Choroid plexus epithelial cell (primary cell): Measurements from ENCODE around the gene POMT2.

Experiments
- DNase-seq: peaks from one replicate; pipeline ENCODE4 v3.0.0-alpha.2; 2010; ENCODE audit warnings: low read depth
- H3K4me3 ChIP-seq: 2 replicates; pipeline ENCODE4 v1.5.1; 2011; ENCODE audit warnings: low read depth, mild to moderate bottlenecking, control low read depth, low read length, moderate library complexity
- TF ChIP-seq, protein P1 (sequence below): conservative IDR thresholded peaks from 2 replicates; pipeline ENCODE4 v1.5.1; 2011; ENCODE audit warnings: low read depth, mild to moderate bottlenecking, control low read depth, inconsistent platforms, low read length, moderate library complexity

POMT2 gene

DNA sequence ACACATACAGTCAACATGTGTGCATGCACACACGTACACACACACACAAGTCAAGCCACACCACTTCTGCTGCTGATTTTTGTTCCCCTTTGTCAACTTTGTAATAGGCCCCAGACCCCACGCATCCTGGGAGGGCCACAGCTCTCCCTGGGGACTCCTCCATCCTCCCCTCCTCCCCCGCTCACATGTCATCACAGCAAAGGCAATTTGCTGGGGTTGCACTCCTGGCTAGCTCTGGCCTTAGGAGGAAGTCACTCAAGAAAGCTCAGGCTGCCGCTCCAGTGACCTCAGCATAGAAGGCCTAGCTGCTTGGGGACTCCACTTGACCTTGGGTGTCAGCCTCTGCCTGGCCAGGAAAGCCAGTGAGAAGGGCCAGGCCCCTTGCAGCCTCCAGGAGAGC is 76.8 kb downstream of the POMT2 start:
- no peak overlapping the region for H3K4me3 ChIP-seq
- TF ChIP-seq, protein P1, sequence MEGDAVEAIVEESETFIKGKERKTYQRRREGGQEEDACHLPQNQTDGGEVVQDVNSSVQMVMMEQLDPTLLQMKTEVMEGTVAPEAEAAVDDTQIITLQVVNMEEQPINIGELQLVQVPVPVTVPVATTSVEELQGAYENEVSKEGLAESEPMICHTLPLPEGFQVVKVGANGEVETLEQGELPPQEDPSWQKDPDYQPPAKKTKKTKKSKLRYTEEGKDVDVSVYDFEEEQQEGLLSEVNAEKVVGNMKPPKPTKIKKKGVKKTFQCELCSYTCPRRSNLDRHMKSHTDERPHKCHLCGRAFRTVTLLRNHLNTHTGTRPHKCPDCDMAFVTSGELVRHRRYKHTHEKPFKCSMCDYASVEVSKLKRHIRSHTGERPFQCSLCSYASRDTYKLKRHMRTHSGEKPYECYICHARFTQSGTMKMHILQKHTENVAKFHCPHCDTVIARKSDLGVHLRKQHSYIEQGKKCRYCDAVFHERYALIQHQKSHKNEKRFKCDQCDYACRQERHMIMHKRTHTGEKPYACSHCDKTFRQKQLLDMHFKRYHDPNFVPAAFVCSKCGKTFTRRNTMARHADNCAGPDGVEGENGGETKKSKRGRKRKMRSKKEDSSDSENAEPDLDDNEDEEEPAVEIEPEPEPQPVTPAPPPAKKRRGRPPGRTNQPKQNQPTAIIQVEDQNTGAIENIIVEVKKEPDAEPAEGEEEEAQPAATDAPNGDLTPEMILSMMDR = no peak
- DNase-seq = no peak

DNA sequence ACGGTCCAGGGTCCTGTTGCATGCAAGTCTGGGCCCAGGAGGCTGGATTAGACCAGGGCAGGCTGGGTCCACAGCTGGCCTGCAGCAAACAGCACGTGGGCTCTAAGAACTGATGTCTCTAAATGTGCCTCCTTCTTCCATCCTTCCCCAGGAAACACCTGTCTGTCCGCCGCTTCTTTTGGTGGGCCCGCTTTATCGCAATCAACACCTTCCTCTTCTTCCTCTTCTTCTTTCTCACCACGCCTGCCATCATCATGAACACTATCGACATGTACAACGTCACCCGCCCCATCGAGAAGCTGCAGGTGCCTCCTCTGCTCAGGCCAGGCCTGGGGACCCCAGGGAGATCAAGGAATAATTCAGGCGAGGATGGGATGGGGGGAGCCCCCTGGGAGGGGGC is 77.9 kb downstream of the POMT2 start:
- TF ChIP-seq, protein P1 = no peak
- no peak overlapping the region for H3K4me3 ChIP-seq
- no peak for DNase-seq

DNA sequence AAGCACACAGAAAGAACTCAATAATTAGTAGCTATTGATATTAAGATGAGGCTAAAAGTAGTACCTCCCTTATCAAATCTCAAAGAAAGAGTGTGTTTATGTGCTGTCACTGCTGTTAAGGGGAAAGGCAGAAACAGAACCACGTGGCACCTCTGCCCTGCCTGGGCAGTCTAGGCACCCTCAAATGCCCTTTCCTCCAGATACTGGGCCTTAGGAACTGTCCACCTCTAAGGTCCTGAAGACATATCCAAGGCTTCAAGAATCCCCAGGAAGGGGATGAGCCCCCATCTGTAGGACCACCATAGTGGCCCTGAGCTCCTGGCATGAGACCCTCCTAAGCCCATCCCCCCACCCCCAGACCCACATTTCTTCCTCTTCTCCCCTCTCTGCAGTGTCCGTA is 78.7 kb downstream of the POMT2 start:
- no peak overlapping the region for H3K4me3 ChIP-seq
- TF ChIP-seq, protein P1 = no peak

DNA sequence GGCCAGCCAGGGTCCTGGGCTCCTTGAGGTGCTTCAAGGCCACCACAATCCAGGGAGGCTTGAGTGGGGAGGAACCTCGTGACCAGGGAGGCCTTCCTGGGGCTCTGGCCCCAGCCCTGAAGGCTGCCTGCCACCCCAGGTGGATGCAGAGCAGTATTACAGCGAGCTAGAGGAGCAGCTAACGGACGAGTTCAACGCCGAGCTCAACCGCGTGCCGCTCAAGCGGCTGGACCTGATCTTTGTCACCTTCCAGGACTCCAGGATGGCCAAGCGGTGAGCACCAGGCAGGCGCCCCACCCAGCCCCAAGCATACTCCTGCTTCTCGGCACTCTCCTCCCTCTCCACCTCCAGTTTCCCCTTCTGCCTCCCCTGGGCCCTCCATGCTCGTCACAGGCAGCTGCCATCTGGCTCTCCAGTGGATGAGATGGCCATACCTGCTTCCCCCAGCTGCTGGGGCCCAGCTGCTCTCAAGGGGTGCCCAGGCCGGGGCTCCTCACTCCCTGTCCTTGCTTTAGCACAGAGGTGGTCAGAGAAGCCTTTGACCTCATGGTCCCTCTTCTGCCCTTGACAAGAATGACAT is 80.3 kb downstream of the POMT2 start:
- H3K4me3 ChIP-seq = no peak overlapping the region
- no peak for DNase-seq
- TF ChIP-seq, protein P1 = no peak

More for the DNA sequence above, 78.7 kb downstream of the POMT2 start:
- peak; percentile 11 for DNase-seq

DNA sequence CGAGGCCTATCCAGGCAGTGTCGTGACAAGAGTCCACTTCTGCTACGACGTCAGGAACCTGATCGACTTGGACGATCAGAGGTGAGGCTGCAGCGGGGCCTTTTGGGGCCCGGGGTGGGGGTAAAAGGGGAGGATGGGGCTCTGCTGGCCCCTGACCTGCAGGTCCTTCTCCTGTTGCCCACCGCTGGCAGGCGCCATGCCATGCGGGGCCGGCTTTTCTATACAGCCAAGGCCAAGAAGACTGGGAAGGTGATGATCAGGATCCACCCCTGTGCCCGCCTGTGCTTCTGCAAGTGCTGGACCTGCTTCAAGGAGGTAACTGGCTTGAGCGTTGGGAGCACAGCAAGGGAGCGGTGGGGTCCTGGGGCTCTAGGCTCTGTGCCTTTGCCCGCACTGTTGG is 81.3 kb downstream of the POMT2 start:
- H3K4me3 ChIP-seq = no peak overlapping the region
- TF ChIP-seq, protein P1 = no peak
- DNase-seq = no peak

DNA sequence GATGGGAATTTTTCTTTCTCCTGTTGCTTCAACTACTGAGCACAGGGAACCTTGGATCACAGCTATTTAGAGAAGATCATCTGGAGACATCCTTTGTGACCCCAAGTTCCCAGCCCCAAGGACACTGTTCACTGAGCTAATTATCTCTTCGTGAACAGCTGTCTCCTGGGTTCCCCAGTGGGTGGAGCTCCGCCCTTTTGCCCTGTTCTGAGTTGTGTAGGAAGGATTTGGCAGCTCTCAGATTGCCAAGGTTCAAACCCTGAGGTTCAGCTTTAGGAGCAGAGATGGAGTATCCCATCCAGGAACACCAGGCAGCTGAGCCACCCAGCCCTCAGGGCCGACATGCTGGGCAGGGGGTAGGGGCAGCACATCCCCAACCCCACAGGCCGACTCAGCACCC is 81.7 kb downstream of the POMT2 start:
- no peak overlapping the region for H3K4me3 ChIP-seq
- TF ChIP-seq, protein P1 = no peak
- no peak for DNase-seq

DNA sequence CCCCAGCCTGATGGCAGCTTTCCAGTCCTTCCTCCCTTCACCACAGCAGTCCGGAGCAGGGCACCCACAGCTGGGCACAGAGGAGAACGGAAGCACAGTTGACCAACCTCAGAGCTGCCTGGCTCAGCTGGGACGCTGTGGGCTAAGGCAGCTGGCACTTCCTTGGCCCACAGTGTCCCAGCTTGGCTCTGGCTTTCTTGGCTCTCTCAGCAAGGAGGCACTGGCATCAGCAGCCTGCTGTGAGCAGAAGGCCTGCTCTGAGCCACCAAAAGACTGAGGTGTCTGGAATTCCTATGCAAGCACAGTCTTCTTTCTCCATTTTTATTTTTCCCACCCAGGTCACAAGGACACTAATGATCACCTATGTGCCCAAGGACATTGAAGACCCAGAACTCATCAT is 82.3 kb downstream of the POMT2 start:
- DNase-seq = no peak
- H3K4me3 ChIP-seq = no peak overlapping the region
- TF ChIP-seq, protein P1 = no peak
